NCI-H1694 (cell line): ENCODE measurements around the gene GNLY.

Source experiments
- DNase-seq: peaks from one replicate; lab custom pipeline; 2025; lab: John Stamatoyannopoulos, UW

GNLY gene

GRCh38 chr2:85684806-85685205 is 9.4 kb upstream of the GNLY start:
- DNase-seq: no peak

DNA sequence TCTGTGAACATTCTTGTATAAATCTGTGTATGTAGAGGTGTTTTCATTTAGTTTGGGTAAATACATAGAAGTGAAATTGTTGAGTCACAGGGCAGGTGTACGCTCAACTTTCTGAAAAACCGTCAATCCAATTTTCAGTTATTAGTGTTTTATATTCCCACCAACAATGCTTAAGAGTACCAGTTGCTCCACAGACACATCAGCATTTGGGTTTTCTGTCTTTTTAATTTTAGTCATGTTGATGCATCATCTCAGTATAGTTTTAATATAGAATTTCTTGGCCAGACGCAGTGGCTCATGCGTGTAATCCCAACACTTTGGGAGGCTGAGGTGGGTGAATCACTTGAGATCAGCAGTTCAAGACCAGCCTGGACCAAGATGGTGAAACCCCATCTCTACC is 3.2 kb upstream of the GNLY start:
- DNase-seq: no peak

DNA sequence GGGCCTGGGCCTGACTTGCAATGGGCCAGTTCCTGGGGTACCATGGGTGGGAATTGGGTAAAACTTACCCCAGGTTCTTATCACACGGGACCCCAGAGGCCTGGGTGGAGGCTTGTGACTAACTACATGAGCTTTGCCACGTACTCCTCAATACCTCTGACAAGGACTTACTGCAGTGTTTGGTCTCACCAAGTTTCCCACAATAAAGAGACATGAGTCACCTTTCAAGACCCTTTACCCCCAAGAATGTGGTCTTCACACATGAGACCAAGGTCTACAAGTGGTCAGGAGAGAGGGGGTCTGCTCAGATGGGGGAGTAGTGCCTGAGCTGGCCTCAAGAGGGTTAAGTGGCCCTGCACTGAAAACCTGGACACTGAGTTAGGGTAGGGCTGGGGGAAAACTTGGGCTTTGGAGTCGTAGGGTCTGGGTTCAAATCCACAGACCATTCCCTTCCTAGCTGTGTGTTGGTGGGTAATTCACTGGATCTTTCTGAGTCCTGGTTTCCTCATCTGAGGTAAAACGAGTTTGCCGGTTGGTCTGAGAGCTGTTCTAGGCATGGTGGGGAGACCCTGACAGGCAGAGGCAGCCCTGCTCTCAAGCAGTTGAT is 2.0 kb upstream of the GNLY start:
- no peak for DNase-seq

- no peak for DNase-seq
Observed at GRCh38 chr2:85695121-85695520, 963 bp downstream of the GNLY start.

DNA sequence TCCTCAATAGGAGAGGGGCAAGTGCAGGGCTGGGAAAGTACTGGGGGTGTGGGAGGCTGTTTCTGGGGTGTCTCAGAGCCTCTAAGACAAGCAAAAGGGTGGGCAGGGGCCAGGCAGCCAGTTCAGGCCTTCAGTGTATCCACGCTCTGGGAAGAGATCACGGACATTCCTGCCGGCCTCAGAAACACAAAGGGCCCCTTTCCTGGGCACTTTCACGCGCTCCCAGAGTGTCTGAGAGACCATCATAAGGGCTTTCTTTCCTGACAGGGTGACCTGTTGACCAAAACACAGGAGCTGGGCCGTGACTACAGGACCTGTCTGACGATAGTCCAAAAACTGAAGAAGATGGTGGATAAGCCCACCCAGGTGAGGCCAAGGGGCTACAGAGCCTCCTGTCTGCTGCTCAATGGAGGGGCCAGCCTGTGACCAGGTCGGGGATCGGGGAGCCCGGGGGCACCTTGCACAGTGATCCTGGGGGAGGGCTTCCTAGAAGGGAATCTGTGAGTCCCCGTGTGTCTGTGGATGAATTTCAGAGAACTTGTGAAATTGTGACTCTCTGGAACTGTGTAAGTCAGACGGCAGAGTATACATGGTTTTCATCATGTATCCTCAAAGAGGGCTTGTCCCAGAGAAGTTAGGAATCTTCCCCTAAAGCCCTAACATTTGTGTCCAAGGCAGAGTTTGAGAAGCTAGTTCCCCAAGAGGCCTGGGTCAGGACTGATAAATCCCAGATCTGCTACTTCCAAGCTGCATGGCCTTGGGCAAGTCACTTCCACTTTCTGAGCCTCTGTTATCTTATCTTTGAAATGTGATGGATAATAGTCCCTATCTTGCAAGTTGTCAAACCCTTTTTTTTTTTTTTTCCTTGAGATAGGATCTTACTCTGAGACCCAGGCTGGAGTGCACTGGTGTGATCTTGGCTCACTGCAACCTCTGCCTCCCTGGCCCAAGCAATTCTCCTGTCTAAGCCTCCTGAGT is 1.8 kb downstream of the GNLY start:
- DNase-seq: no peak

DNA sequence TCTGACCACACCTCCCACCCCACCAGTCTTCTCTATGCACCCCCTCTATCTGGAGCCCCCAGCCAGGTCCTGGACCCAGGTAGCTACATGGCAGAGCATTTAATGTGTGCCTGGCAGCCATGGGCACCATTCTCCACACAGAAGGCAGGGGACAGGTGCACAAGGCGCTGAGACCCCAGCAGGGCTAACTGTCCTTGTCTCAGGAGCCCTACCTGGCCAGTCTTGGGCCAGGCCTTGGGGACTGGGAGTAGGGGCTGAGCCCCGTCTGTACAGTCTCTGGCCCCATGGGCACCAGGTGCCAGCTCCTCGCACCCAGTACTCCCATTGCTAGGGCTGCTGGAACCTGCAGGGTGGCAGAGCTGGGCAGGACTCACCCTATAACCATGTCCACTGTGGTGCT is 2.9 kb downstream of the GNLY start:
- no peak for DNase-seq

- no peak for DNase-seq
Observed at GRCh38 chr2:85697716-85698115, 3.6 kb downstream of the GNLY start.

- no peak for DNase-seq
Observed at GRCh38 chr2:85698184-85698879, 4.2 kb downstream of the GNLY start.

- no peak for DNase-seq
Observed at GRCh38 chr2:85698880-85699254, 4.7 kb downstream of the GNLY start.

DNA sequence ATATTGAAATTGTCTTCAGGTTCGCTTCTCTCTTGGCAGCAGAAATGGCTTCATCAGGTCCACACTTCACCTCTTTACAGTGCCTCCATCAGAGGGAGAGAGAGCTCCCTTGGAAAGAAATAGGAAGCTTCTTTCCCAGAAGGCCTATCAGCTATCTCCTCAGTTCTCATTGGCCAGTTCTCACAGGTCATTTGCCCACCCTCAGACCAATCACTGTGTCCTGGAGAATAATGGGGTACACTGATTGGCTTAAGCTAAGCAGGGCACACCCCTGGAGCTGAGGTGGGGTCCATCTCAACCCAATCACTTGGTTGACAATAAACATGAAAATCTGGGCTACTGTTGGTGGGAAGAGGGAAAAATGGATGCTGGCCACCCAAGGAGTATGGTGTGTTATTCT is 5.2 kb downstream of the GNLY start:
- DNase-seq: no peak

DNA sequence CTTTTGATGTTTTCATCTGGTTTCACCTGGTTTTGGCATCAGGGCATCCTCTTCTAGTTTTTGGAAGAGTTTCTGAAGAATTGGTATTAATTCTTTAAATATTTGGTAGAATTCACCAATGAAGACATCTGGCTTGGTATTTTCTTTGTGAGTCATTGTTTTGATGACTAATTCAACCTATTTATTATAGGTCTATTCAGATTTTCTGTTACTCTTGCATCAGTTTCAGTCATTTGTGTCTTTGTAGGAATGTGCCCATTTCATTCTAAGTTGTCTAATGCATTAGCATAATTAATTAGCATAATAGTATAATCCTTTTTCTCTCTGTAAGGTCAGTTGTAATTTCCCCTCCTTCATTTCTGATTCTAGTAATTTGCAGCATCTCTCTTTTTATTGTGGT is 8.0 kb downstream of the GNLY start:
- DNase-seq: no peak

GRCh38 chr2:85702800-85703199 is 8.6 kb downstream of the GNLY start:
- no peak for DNase-seq

GRCh38 chr2:85703329-85703728 is 9.2 kb downstream of the GNLY start:
- no peak for DNase-seq

DNA sequence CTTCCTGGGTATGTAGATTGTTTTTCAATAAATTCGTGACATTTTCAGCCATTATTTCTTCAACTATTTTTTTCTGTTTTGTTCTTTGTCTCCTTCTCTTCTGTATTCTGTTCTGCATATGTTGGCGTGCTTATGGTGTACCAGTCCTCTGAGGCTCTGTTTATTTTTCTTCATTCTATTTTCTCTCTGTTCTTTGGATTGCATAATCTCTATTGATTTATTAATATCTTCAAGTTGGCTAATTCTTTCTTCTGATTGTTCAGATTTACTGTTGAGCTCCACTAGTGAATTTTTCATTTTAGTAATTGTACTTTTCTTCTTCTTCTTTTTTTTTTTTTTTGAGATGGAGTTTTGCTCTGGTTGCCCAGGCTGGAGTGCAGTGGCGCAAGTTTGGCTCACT is 9.9 kb downstream of the GNLY start:
- no peak for DNase-seq

DNA sequence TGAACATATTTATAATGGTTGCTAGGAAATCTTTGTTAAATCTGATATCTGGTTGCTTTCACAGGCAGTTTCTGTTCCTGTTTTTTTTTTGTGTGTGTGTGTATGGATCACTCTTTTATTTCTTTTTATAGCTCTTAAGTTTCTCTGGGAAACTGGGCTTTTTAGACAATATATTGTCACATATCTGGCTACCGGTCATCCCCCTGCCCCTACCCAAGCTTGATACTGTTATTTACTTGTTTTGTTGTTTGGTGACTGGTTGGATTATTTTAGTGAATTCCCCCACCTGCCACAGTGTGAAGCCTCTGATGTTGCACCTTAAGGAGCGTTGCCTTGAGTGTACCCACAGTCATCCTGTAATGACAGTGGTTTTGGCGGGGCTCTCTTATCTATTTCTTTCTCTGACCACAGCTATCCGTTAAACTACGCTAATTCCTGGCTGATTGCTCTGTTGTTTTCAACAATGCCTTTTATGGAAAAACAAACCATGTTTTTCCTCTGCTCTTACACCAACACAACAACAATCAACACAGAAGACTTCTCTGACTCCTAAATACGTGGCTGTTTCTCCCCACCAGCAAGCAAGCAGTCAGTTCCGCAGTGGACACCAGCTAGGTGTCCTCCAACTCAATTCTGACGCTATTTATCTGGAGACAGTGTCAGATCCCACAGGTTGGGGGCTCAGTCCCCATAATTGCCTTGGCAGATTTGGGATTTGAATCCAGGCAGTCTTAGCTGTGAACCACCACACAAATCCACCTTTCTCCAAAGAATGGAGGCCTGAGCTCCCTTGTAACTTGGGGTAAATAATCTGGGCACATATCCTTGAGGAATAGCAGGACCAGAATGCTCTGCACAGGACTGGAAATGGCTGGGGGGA is 10.9 kb downstream of the GNLY start:
- no peak for DNase-seq

- DNase-seq: no peak
Observed at GRCh38 chr2:85705680-85706039, 11.5 kb downstream of the GNLY start.

GRCh38 chr2:85706063-85706462 is 11.9 kb downstream of the GNLY start:
- no peak for DNase-seq

GRCh38 chr2:85706599-85707296 is 12.6 kb downstream of the GNLY start:
- DNase-seq: no peak

GRCh38 chr2:85707304-85707703 is 13.1 kb downstream of the GNLY start:
- DNase-seq: peak; percentile 73

DNA sequence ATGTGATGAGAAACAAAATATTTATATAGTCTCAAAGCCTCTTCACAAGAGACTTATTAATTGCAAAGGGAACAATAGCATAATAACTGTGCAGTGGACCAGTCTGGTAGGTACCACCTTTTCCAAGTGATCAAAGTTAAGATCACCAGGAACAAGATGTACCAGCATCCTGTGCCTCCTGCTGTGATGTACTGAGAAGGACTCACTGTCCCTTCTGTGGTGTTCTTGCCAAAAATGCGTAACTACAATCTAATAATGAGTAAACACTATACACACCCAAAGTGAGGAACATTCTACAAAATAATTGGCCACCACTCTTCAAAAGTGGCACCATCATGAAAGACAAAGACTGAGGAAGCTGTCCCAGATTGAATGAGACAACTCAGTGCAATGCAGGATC is 14.5 kb downstream of the GNLY start:
- DNase-seq: no peak

- no peak for DNase-seq
Observed at GRCh38 chr2:85709401-85709811, 15.2 kb downstream of the GNLY start.
